ENCODE measurements around the gene SETBP1. TPM values are rescaled to one million over a fixed set of nuclear protein-coding genes. Genes with fewer than 3 reads are reported as not detected.

Gene SETBP1
- total RNA-seq, 1 donor, result 22.8 TPM

DNA sequence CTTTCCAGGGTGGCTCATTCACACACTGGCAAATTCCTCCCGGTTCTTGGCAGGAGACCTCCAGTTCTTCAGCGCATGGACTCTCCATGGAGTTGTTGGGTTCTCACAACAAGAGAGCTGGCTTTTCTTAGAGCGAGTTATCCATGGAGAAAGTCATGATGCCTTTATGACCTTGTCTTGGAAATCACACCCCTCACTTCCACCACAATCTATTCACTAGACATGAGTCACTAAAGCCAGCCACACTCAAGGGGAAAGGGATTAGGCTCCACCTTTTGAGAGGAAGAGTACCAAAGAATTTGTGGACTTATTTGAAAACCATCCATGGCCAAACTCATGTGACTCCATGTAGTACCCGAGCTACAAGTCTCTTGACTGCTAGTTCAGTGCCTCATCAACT, 160.5 kb downstream of the SETBP1 start:
- H3K36me3 ChIP-seq (ENCODE audit: insufficient read depth, low read length), result no peaks in the 10 kb centered on the region
- H3K4me2 ChIP-seq (ENCODE audit: insufficient read depth, low read length), result no peak overlapping the region
- no peak overlapping the region for H3K27ac ChIP-seq (ENCODE audit: low read depth, low read length)
- H4K20me1 ChIP-seq (ENCODE audit: insufficient read depth, low read length), result no peaks in the 10 kb centered on the region
- no peak overlapping the region for H3K4me3 ChIP-seq (ENCODE audit: insufficient read depth, low read length)
- no peak overlapping the region for H2AFZ ChIP-seq (ENCODE audit: low read length)
- H3K79me2 ChIP-seq (ENCODE audit: insufficient read depth, low read length), result no peaks in the 10 kb centered on the region
- no peaks in the 10 kb centered on the region for H3K9me3 ChIP-seq (ENCODE audit: low read depth, low read length)
- no peak for DNase-seq (ENCODE audit: insufficient read length, low spot score, missing footprints)
- H3K27me3 ChIP-seq (ENCODE audit: insufficient read depth, low read length), result no peaks in the 10 kb centered on the region
- no peaks in the 10 kb centered on the region for H3K4me1 ChIP-seq (ENCODE audit: insufficient read depth, low read length)
- TF ChIP-seq, protein P1, sequence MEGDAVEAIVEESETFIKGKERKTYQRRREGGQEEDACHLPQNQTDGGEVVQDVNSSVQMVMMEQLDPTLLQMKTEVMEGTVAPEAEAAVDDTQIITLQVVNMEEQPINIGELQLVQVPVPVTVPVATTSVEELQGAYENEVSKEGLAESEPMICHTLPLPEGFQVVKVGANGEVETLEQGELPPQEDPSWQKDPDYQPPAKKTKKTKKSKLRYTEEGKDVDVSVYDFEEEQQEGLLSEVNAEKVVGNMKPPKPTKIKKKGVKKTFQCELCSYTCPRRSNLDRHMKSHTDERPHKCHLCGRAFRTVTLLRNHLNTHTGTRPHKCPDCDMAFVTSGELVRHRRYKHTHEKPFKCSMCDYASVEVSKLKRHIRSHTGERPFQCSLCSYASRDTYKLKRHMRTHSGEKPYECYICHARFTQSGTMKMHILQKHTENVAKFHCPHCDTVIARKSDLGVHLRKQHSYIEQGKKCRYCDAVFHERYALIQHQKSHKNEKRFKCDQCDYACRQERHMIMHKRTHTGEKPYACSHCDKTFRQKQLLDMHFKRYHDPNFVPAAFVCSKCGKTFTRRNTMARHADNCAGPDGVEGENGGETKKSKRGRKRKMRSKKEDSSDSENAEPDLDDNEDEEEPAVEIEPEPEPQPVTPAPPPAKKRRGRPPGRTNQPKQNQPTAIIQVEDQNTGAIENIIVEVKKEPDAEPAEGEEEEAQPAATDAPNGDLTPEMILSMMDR (IDR thresholded peaks at IDR 0.05; ENCODE audit: extremely low read depth, low read depth, low read length), result no peak

DNA sequence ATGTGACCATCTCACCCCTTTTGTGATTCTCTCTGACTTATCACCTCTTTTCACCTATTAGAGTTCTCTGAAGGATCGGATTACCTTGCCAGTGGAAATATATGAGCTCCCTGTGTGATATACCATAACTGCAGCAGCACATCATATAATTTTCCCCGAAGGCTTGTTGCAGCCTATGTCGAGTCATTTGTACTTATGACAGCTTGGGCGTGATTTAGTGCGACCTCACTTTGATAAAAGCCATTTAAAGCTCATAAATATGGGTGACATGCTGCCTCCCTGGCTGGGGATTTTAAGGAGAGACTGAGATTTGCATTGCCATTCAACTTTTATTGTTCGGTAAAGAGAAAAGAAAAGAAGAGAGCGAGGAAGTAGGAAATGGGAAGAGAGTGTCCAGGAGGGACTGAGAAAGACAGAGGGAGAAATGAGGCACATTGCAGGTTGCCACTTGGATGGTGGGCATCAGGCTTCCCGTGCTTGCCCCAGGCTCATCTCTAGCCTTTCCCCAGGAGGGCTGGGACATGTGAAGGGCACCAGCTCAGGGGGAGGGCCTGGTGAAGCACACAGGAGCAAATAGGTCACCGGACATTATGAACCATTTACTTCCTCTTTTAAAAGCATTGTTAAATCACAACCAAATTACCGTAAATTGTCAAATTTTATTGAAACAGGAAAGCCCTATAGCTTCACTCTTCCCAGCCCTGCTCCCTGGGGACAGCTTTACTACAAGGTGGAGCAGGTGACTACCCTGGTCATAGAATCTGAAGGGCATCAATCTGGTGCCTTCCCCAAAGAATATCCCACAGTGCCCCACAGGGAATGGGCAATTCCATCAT, 161.3 kb downstream of the SETBP1 start:
- H3K27me3 ChIP-seq (ENCODE audit: insufficient read depth, low read length), result no peaks in the 10 kb centered on the region
- H3K9me3 ChIP-seq (ENCODE audit: low read depth, low read length), result no peaks in the 10 kb centered on the region
- no peaks in the 10 kb centered on the region for H3K4me1 ChIP-seq (ENCODE audit: insufficient read depth, low read length)
- H3K36me3 ChIP-seq (ENCODE audit: insufficient read depth, low read length), result no peaks in the 10 kb centered on the region
- no peak overlapping the region for H2AFZ ChIP-seq (ENCODE audit: low read length)
- no peak for DNase-seq (ENCODE audit: insufficient read length, low spot score, missing footprints)
- no peak overlapping the region for H3K4me3 ChIP-seq (ENCODE audit: insufficient read depth, low read length)
- no peak overlapping the region for H3K27ac ChIP-seq (ENCODE audit: low read depth, low read length)
- H3K79me2 ChIP-seq (ENCODE audit: insufficient read depth, low read length), result no peaks in the 10 kb centered on the region
- no peaks in the 10 kb centered on the region for H4K20me1 ChIP-seq (ENCODE audit: insufficient read depth, low read length)
- H3K4me2 ChIP-seq (ENCODE audit: insufficient read depth, low read length), result no peak overlapping the region
- TF ChIP-seq, protein P1 (IDR thresholded peaks at IDR 0.05; ENCODE audit: extremely low read depth, low read depth, low read length), result no peak

DNA sequence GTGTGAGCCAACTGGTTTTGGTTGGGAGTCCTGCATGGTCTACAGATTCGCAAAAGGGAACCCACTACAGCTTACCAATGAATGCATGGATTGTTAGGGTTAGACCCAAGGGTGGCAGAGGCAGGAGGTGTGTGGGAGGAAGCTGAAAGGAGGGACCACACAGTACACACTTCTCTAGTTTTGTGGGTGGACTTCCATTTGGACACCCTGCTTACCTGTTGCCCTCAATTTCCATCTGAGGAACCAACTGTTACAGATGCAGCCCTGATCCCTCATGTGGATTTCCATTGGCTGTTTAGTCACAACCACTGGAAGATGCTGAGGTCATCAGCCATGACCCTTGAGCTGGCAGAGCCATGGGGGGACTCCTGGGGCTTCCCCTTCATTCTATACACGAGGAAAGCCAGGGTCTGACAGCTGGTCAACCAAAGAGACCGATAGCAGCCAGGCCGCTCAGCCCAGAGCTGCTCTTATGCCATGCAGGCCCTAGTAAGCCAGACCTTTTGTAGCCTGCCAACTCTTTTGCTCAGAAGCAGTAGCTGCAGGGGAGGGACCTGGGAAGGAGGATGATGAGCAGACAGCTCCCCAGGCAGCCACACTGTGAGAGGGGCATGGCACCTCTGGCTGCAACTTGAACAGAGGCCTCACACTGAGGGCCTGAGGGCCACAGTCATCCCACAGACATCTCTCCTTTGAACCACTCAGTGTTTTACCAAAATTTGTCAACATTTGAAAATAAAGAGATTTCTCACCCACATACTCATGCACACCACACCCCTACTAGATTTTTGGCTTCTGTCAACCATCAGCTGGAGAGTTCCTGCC, 162.1 kb downstream of the SETBP1 start:
- Histone ChIP-seq H3K36me3 (ENCODE audit: insufficient read depth, low read length) (no peaks in the 10 kb centered on the region), H3K27ac (ENCODE audit: low read depth, low read length) (no peak overlapping the region), H3K4me1 (ENCODE audit: insufficient read depth, low read length) (no peaks in the 10 kb centered on the region), H3K27me3 (ENCODE audit: insufficient read depth, low read length) (no peaks in the 10 kb centered on the region), H3K4me3 (ENCODE audit: insufficient read depth, low read length) (no peak overlapping the region), H2AFZ (ENCODE audit: low read length) (no peak overlapping the region), H3K79me2 (ENCODE audit: insufficient read depth, low read length) (no peaks in the 10 kb centered on the region), H4K20me1 (ENCODE audit: insufficient read depth, low read length) (no peaks in the 10 kb centered on the region), H3K4me2 (ENCODE audit: insufficient read depth, low read length) (no peak overlapping the region), H3K9me3 (ENCODE audit: low read depth, low read length) (no peaks in the 10 kb centered on the region)
- TF ChIP-seq, protein P1 (IDR thresholded peaks at IDR 0.05; ENCODE audit: extremely low read depth, low read depth, low read length), result no peak
- no peak for DNase-seq (ENCODE audit: insufficient read length, low spot score, missing footprints)

DNA sequence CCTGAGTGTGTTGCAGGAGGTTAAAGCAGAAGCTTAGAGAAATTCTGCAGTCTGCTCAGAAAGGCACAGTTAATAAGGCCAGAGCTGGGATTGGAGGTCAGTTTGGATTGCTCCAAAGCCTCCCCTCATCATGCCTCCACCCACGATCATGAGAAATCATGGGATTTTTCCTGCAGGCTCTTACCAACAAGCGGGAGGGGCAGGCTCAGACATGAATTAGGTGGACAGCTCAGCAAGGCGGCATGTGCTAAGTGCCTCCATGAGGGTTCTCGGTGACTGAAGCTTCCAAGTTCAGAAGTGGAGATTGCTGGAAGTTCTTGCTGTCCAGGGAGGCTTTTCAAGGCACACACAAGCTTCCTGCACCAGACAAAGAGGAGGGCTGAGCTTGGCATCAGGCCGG, 163.8 kb downstream of the SETBP1 start:
- no peak for DNase-seq (ENCODE audit: insufficient read length, low spot score, missing footprints)
- TF ChIP-seq, protein P1 (IDR thresholded peaks at IDR 0.05; ENCODE audit: extremely low read depth, low read depth, low read length), result no peak
- Histone ChIP-seq H3K27me3 (ENCODE audit: insufficient read depth, low read length) (no peaks in the 10 kb centered on the region), H3K9me3 (ENCODE audit: low read depth, low read length) (no peaks in the 10 kb centered on the region), H3K36me3 (ENCODE audit: insufficient read depth, low read length) (no peaks in the 10 kb centered on the region), H3K4me2 (ENCODE audit: insufficient read depth, low read length) (no peak overlapping the region), H4K20me1 (ENCODE audit: insufficient read depth, low read length) (no peaks in the 10 kb centered on the region), H2AFZ (ENCODE audit: low read length) (no peak overlapping the region), H3K79me2 (ENCODE audit: insufficient read depth, low read length) (no peaks in the 10 kb centered on the region), H3K27ac (ENCODE audit: low read depth, low read length) (no peak overlapping the region), H3K4me1 (ENCODE audit: insufficient read depth, low read length) (no peaks in the 10 kb centered on the region), H3K4me3 (ENCODE audit: insufficient read depth, low read length) (no peak overlapping the region)

Data from osteoblast (primary cell).